ENCODE results near the gene ZDHHC14. TPM values are rescaled to one million over a fixed set of nuclear protein-coding genes. Genes with fewer than 3 reads are reported as not detected.

ZDHHC14 gene
- total and polyA plus RNA-seq, 2 of the 8 experiments (the other 6 are each of a cell fraction or from before 2014, with no cell fraction given), result 2.9 to 5.3 TPM

- no peak overlapping the region for H4K5ac ChIP-seq (ENCODE audit: insufficient read length, low read depth, low read length)
- no peak overlapping the region for H2BK5ac ChIP-seq (ENCODE audit: low read depth, low read length)
- H4K20me1 ChIP-seq (replicated peaks in 1 of 2; ENCODE audit: control insufficient read depth in 1 of 2, insufficient read depth in 2 of 2, low read length in 2 of 2), result no peaks in the 10 kb centered on the region
- no peak overlapping the region for H3K56ac ChIP-seq (replicated peaks; ENCODE audit: insufficient read length, low read depth, low read length)
- no peaks in the 10 kb centered on the region for H3K23me2 ChIP-seq (ENCODE audit: low read depth, low read length)
- no peaks in the 10 kb centered on the region for H3K27me3 ChIP-seq (replicated peaks in 1 of 4; ENCODE audit: control insufficient read depth in 3 of 4, extremely low read depth in 1 of 4, insufficient read depth in 3 of 4, low read length in 3 of 4)
- no peak overlapping the region for H2BK120ac ChIP-seq (replicated peaks; ENCODE audit: low read depth, low read length)
- H4K8ac ChIP-seq (ENCODE audit: extremely low read depth, insufficient read depth, low read length), result no peak overlapping the region
- peaks cover 0 to 15% (median 10%) of the 10 kb centered on the region in 4 experiments; a peak in 5 of 7 replicates for H3K4me1 ChIP-seq (replicated peaks in 1 of 4; ENCODE audit: control insufficient read depth in 3 of 4, insufficient read depth in 4 of 4, low read length in 3 of 4)
- H3K9ac ChIP-seq (replicated peaks in 1 of 4; ENCODE audit: extremely low read depth in 1 of 4, low read depth in 3 of 4, low read length in 3 of 4), result no peak overlapping the region
- no peak overlapping the region for H3K27ac ChIP-seq (ENCODE audit: low read depth, low read length)
- TF ChIP-seq CREB1 (IDR thresholded peaks at IDR 0.05), result no peak
- no peak for FAIRE-seq
- H2BK12ac ChIP-seq (ENCODE audit: low read depth, low read length), result no peak overlapping the region; the same call in 1 of the 2 replicates
- H3K23ac ChIP-seq (ENCODE audit: insufficient read length), result no peak overlapping the region
- H2AFZ ChIP-seq (ENCODE audit: low read length), result no peak overlapping the region
- ChIA-PET CTCF (ENCODE audit: partially characterized antibody) (interaction anchor here (0.8 to 2.5 kb wide), 9 partner anchors 8 to 149 kb away, joined by 3 to 9 read pairs (median 5); no protein-coding TSS in a partner anchor), POLR2A (ENCODE audit: partially characterized antibody) (interaction anchor here (1.3 kb wide), 1 partner anchor 278 kb away, joined by 3 read pairs; no protein-coding TSS in a partner anchor)
- H3K4me3 ChIP-seq (ENCODE audit: extremely low read depth in 1 of 4, insufficient read depth in 2 of 4, low read depth in 3 of 4, low read length in 4 of 4), result no peak overlapping the region
- H3K79me1 ChIP-seq (ENCODE audit: low read depth, low read length), result no peaks in the 10 kb centered on the region
- no peaks in the 10 kb centered on the region for H3K9me3 ChIP-seq (ENCODE audit: insufficient read depth in 2 of 2, low read depth in 1 of 2, low read length in 1 of 2)
- no peak overlapping the region for H4K91ac ChIP-seq (replicated peaks; ENCODE audit: insufficient read length, low read length)
- no peaks in the 10 kb centered on the region for H3K36me3 ChIP-seq (ENCODE audit: control insufficient read depth in 2 of 4, insufficient read depth in 4 of 4, low read length in 3 of 4)
- no peak for DNase-seq (ENCODE audit: low read depth in 1 of 2, low spot score in 2 of 2)
- H3K4ac ChIP-seq (replicated peaks; ENCODE audit: insufficient read length, low read depth, low read length), result no peak overlapping the region
- H2BK15ac ChIP-seq (ENCODE audit: low read length), result no peak overlapping the region
- H2AK5ac ChIP-seq (ENCODE audit: low read depth, low read length), result no peak overlapping the region
- WGBS, 2 experiments (ENCODE audit: extremely low coverage in 1 of 2, insufficient coverage in 1 of 2, insufficient read length in 1 of 2, insufficient replicate concordance in 2 of 2, low coverage in 1 of 2, low lambda C conversion rate in 2 of 2, missing lambda C conversion rate in 1 of 2), result 79% methylated on average over 3 of the region's 3 CpGs; no CpG with 5 or more reads in 1 of the 2 experiments
- no peak overlapping the region for H3K14ac ChIP-seq (ENCODE audit: insufficient read length)
- H3K18ac ChIP-seq (ENCODE audit: extremely low read depth, low read length), result no peak overlapping the region
- H2BK20ac ChIP-seq (ENCODE audit: low read length), result no peak overlapping the region
- no peaks in the 10 kb centered on the region for H3K79me2 ChIP-seq (ENCODE audit: control insufficient read depth in 1 of 2, insufficient read depth in 2 of 2, low read length in 2 of 2)
- no peak overlapping the region for H3K4me2 ChIP-seq (ENCODE audit: insufficient read depth in 1 of 2, low read depth in 2 of 2, low read length in 2 of 2)
Observed at GRCh38 chr6:157611406-157611805, 230.4 kb downstream of the ZDHHC14 start.
